Mesodermal cell (in vitro differentiated cells): Measurements from ENCODE around the gene ZNF620.
"Not testable (repeated sequence)": the region's sequence is repeated elsewhere in the genome, so short reads cannot be mapped to it uniquely, and the experiment has no call there.

ENCODE experiments used
- H3K27ac ChIP-seq: 2 replicates; pipeline ENCODE4 v1.7.0; 2013; ENCODE audit warnings: mild to moderate bottlenecking, low read depth, low read length, moderate library complexity; ENCODE audit not compliant: severe bottlenecking
- H3K36me3 ChIP-seq: 2 replicates; pipeline ENCODE4 v1.7.1; 2013; ENCODE audit warnings: mild to moderate bottlenecking, low read length, moderate library complexity; ENCODE audit not compliant: control insufficient read depth, insufficient read depth
- H3K4me1 ChIP-seq: one replicate; pipeline ENCODE4 v1.7.1; 2013; ENCODE audit warnings: mild to moderate bottlenecking, low read length; ENCODE audit not compliant: insufficient read depth, control insufficient read depth, poor library complexity, severe bottlenecking
- H3K4me3 ChIP-seq: 2 replicates; pipeline ENCODE4 v1.7.0; 2013; ENCODE audit warnings: low read length, control low read depth, mild to moderate bottlenecking; ENCODE audit not compliant: insufficient read depth, poor library complexity, severe bottlenecking; ENCODE audit errors: extremely low read depth
- H3K9me3 ChIP-seq: 2 replicates; pipeline ENCODE4 v1.7.1; 2013; ENCODE audit warnings: mild to moderate bottlenecking, low read length, moderate library complexity; ENCODE audit not compliant: control insufficient read depth
- WGBS, 2 experiments: methylation state at CpG; one replicate each; pipeline ENCODE4 v1.1.5; 2013; ENCODE audit warnings: missing lambda C conversion rate in 2 of 2; ENCODE audit not compliant: insufficient coverage in 2 of 2; 5-methylcytosine and 5-hydroxymethylcytosine counted together

The ZNF620 gene

GRCh38 chr3:40532252-40532651, 26.4 kb downstream of the ZNF620 start:
- Histone ChIP-seq H3K4me1 (no peaks in the 10 kb centered on the region), H3K4me3 (no peak overlapping the region), H3K27ac (no peak overlapping the region), H3K9me3 (peaks cover 9% of the 10 kb centered on the region), H3K36me3 (peaks cover 94% of the 10 kb centered on the region)
- 95% methylated on average over 5 of the region's 5 CpGs for WGBS, 2 experiments

GRCh38 chr3:40534283-40534682, 28.4 kb downstream of the ZNF620 start:
- no peak overlapping the region for H3K27ac ChIP-seq
- no peaks in the 10 kb centered on the region for H3K4me1 ChIP-seq
- no peak overlapping the region for H3K4me3 ChIP-seq
- peaks cover 16% of the 10 kb centered on the region for H3K9me3 ChIP-seq
- H3K36me3 ChIP-seq = peaks cover 95% of the 10 kb centered on the region

GRCh38 chr3:40546816-40547215, 41.0 kb downstream of the ZNF620 start:
- Histone ChIP-seq H3K4me3 (no peak overlapping the region), H3K36me3 (no peaks in the 10 kb centered on the region), H3K4me1 (peaks cover 5% of the 10 kb centered on the region), H3K9me3 (no peaks in the 10 kb centered on the region), H3K27ac (no peak overlapping the region)
- 60 to 80% methylated on average over 1 of the region's 1 CpG for WGBS, 2 experiments

- Histone ChIP-seq H3K36me3 (no peaks in the 10 kb centered on the region), H3K4me3 (no peak overlapping the region), H3K9me3 (no peaks in the 10 kb centered on the region), H3K4me1 (peaks cover 5% of the 10 kb centered on the region), H3K27ac (no peak overlapping the region)
- 100% methylated on average over 1 of the region's 1 CpG; no CpG with 5 or more reads in 1 of the 2 experiments for WGBS, 2 experiments
Observed at GRCh38 chr3:40550167-40550566, 44.3 kb downstream of the ZNF620 start.

GRCh38 chr3:40557575-40558161, 51.8 kb downstream of the ZNF620 start:
- Histone ChIP-seq H3K4me1 (no peaks in the 10 kb centered on the region), H3K4me3 (no peak overlapping the region), H3K9me3 (peaks cover 6% of the 10 kb centered on the region), H3K36me3 (no peaks in the 10 kb centered on the region), H3K27ac (no peak overlapping the region)
- 86 to 91% methylated on average over 6 of the region's 7 CpGs for WGBS, 2 experiments

- WGBS, 2 experiments = 79 to 93% methylated on average over 4 to 5 of the region's 9 CpGs
- not testable (repeated sequence) for H3K36me3 ChIP-seq, H3K4me1 ChIP-seq, H3K27ac ChIP-seq, H3K9me3 ChIP-seq, H3K4me3 ChIP-seq
Observed at GRCh38 chr3:40562482-40562881, 56.6 kb downstream of the ZNF620 start.

GRCh38 chr3:40565629-40566028, 59.8 kb downstream of the ZNF620 start:
- H3K36me3 ChIP-seq, H3K4me3 ChIP-seq, H3K27ac ChIP-seq, H3K4me1 ChIP-seq: not testable (repeated sequence)
- peaks cover 10% of the 10 kb centered on the region for H3K9me3 ChIP-seq
- 90 to 96% methylated on average over 2 to 4 of the region's 5 CpGs for WGBS, 2 experiments

- 60 to 83% methylated on average over 2 to 3 of the region's 4 CpGs for WGBS, 2 experiments
- no peak overlapping the region for H3K4me3 ChIP-seq
Observed at GRCh38 chr3:40566694-40567093, 60.9 kb downstream of the ZNF620 start.

More at GRCh38 chr3:40566694-40567093, 60.9 kb downstream of the ZNF620 start:
- peaks cover 10% of the 10 kb centered on the region for H3K9me3 ChIP-seq
- no peaks in the 10 kb centered on the region for H3K4me1 ChIP-seq
- H3K27ac ChIP-seq = no peak overlapping the region
- H3K36me3 ChIP-seq = no peaks in the 10 kb centered on the region
